Measurements from ENCODE around the gene CNN2.
A peak's percentile ranks its signal among the peaks of the same experiment; 100 is the strongest.

DNA sequence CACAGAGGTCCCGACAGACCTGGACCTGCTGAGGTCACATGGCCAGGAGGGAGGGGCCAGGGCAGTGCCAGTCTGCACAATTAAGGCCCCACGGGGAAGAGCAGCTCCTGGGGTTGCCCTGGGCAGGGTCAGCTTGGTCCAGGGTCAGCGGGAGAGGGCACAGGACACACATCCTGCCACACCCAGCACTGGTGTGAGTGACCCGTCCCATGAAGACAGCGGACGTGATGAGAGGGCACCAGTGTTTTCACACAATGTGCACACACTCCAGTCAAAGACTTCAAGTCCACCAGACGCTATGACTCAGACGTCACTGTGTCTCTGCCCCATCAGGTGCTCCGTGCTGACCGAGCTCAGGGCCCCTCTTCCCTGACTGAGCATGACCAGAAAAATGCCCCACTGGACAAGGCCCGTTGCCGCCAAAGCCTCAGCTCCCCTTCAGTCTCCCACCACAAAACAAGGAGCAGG lies 9.7 kb upstream of the CNN2 start:
- TF ChIP-seq, protein P1, sequence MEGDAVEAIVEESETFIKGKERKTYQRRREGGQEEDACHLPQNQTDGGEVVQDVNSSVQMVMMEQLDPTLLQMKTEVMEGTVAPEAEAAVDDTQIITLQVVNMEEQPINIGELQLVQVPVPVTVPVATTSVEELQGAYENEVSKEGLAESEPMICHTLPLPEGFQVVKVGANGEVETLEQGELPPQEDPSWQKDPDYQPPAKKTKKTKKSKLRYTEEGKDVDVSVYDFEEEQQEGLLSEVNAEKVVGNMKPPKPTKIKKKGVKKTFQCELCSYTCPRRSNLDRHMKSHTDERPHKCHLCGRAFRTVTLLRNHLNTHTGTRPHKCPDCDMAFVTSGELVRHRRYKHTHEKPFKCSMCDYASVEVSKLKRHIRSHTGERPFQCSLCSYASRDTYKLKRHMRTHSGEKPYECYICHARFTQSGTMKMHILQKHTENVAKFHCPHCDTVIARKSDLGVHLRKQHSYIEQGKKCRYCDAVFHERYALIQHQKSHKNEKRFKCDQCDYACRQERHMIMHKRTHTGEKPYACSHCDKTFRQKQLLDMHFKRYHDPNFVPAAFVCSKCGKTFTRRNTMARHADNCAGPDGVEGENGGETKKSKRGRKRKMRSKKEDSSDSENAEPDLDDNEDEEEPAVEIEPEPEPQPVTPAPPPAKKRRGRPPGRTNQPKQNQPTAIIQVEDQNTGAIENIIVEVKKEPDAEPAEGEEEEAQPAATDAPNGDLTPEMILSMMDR (IDR thresholded peaks at IDR 0.05), result no peak
- TF ChIP-seq POLR2AphosphoS5 (IDR thresholded peaks at IDR 0.05; ENCODE audit: insufficient read depth in 1 of 2, low read depth in 1 of 2) (peak in 1 of 2 donors; percentile 67), POLR2A (IDR thresholded peaks at IDR 0.05) (no peak)

Measured in vagina (tissue), 2 donors.